ENCODE measurements around the gene MGARP. TPM values are rescaled to one million over a fixed set of nuclear protein-coding genes. Genes with fewer than 3 reads are reported as not detected.
A peak's percentile ranks its signal among the peaks of the same experiment; 100 is the strongest.

Gene MGARP
- total and polyA plus RNA-seq, 9 of the 15 experiments (the other 6 are each of a cell fraction or from before 2014, with no cell fraction given), result 0.11 to 0.45 (median 0.23) TPM; not detected in 4

- TF ChIP-seq E2F8 (IDR thresholded peaks at IDR 0.05; ENCODE audit: low read depth, partially characterized antibody) (no peak), ZNF134 (CRISPR knock-in tag; conservative IDR thresholded peaks at IDR 0.05) (no peak), NEUROD1 (IDR thresholded peaks at IDR 0.05; ENCODE audit: borderline replicate concordance, low read depth, low read length, partially characterized antibody) (peak; percentile 75), KLF16 (IDR thresholded peaks at IDR 0.05) (peak; percentile 54; the same call in 1 of the 2 replicates), DIDO1 (tag; IDR thresholded peaks at IDR 0.05; ENCODE audit: low read depth) (peak; percentile 25; the same call in 1 of the 2 replicates), POLR3G (IDR thresholded peaks at IDR 0.05; ENCODE audit: extremely low read depth, insufficient read length, insufficient replicate concordance) (no peak), ZNF644 (tag; IDR thresholded peaks at IDR 0.05; ENCODE audit: low read depth) (no peak), ZNF212 (CRISPR knock-in tag; IDR thresholded peaks at IDR 0.05) (no peak), C11orf30 (IDR thresholded peaks at IDR 0.05; ENCODE audit: low read depth) (peak; percentile 55; the same call in 1 of the 2 replicates), BRD9 (IDR thresholded peaks at IDR 0.05; ENCODE audit: low read depth, partially characterized antibody) (peak; percentile 65), ZFP1 (CRISPR knock-in tag; IDR thresholded peaks at IDR 0.05) (no peak), CXXC5 (CRISPR knock-in tag; IDR thresholded peaks at IDR 0.05) (peak; percentile 85), ELK3 (CRISPR knock-in tag; IDR thresholded peaks at IDR 0.05) (no peak), HNRNPLL (IDR thresholded peaks at IDR 0.05; ENCODE audit: low read depth, low read length, poor library complexity, severe bottlenecking) (no peak), ZNF347 (CRISPR knock-in tag; IDR thresholded peaks at IDR 0.05; ENCODE audit: low read depth) (no peak), HMGN3 (IDR thresholded peaks at IDR 0.05; ENCODE audit: borderline replicate concordance, extremely low read depth, insufficient read length, low read depth, low read length) (peak; percentile 84), JUND (IDR thresholded peaks at IDR 0.05; ENCODE audit: borderline replicate concordance, low read depth, low read length) (peak; percentile 64), JUND (tag; IDR thresholded peaks at IDR 0.05; ENCODE audit: borderline replicate concordance, low read depth, low read length) (no peak; the same call in 2 of the 3 replicates), ELF4 (CRISPR knock-in tag; IDR thresholded peaks at IDR 0.05) (no peak), PURB (CRISPR knock-in tag; IDR thresholded peaks at IDR 0.05; ENCODE audit: low read depth) (no peak)
- TF ChIP-seq, protein P1, sequence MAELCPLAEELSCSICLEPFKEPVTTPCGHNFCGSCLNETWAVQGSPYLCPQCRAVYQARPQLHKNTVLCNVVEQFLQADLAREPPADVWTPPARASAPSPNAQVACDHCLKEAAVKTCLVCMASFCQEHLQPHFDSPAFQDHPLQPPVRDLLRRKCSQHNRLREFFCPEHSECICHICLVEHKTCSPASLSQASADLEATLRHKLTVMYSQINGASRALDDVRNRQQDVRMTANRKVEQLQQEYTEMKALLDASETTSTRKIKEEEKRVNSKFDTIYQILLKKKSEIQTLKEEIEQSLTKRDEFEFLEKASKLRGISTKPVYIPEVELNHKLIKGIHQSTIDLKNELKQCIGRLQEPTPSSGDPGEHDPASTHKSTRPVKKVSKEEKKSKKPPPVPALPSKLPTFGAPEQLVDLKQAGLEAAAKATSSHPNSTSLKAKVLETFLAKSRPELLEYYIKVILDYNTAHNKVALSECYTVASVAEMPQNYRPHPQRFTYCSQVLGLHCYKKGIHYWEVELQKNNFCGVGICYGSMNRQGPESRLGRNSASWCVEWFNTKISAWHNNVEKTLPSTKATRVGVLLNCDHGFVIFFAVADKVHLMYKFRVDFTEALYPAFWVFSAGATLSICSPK (IDR thresholded peaks at IDR 0.05; ENCODE audit: borderline replicate concordance), result no peak
Measured at GRCh38 chr4:139295206-139295941, 15.3 kb upstream of the MGARP start (continued).

All from K562 (cell line).